ENCODE results near the gene SLC6A17.

The SLC6A17 gene

DNA sequence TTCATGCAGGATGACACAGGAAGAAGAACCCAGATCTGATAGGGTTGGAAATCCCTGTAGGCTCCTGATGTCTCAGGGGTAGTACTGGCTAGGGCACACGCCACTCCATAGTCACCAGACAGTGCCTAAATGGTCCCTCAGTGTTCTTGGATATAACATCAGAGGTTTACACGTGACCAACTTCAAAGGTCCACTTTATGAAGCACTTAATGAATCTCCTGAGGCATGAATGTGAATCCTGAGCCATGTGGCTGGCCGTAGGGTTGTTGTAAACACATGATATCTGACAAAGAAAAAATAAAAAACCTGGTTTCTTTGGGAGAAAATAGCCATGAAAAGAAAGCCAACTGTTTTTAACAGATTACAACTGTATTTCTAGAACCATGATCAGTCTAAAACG lies 27.5 kb downstream of the SLC6A17 start:
- Histone ChIP-seq H3K36me3 (ENCODE audit: insufficient read depth, low read length) (no peaks in the 10 kb centered on the region), H3K4me1 (ENCODE audit: insufficient read depth, low read length, poor library complexity, severe bottlenecking) (no peaks in the 10 kb centered on the region), H2AFZ (ENCODE audit: low read length) (no peak overlapping the region), H3K9ac (ENCODE audit: low read depth, low read length, poor library complexity, severe bottlenecking) (no peak overlapping the region), H3K27me3 (ENCODE audit: insufficient read depth, low read length, poor library complexity, severe bottlenecking) (no peaks in the 10 kb centered on the region), H3K4me3 (ENCODE audit: low read length, poor library complexity, severe bottlenecking) (no peak overlapping the region), H3F3A (ENCODE audit: low read depth) (no peaks in the 10 kb centered on the region), H3K9me2 (replicated peaks; ENCODE audit: low read depth, low read length) (no peaks in the 10 kb centered on the region), H4K20me1 (ENCODE audit: insufficient read depth, low read length, poor library complexity, severe bottlenecking) (no peaks in the 10 kb centered on the region), H3K79me2 (ENCODE audit: insufficient read depth, low read length) (no peaks in the 10 kb centered on the region), H3K9me3 (ENCODE audit: insufficient read depth, low read depth, low read length) (no peaks in the 10 kb centered on the region), H3K4me2 (ENCODE audit: low read depth, low read length, poor library complexity, severe bottlenecking) (no peak overlapping the region)
- TF ChIP-seq, protein P1, sequence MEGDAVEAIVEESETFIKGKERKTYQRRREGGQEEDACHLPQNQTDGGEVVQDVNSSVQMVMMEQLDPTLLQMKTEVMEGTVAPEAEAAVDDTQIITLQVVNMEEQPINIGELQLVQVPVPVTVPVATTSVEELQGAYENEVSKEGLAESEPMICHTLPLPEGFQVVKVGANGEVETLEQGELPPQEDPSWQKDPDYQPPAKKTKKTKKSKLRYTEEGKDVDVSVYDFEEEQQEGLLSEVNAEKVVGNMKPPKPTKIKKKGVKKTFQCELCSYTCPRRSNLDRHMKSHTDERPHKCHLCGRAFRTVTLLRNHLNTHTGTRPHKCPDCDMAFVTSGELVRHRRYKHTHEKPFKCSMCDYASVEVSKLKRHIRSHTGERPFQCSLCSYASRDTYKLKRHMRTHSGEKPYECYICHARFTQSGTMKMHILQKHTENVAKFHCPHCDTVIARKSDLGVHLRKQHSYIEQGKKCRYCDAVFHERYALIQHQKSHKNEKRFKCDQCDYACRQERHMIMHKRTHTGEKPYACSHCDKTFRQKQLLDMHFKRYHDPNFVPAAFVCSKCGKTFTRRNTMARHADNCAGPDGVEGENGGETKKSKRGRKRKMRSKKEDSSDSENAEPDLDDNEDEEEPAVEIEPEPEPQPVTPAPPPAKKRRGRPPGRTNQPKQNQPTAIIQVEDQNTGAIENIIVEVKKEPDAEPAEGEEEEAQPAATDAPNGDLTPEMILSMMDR (conservative IDR thresholded peaks at IDR 0.05; ENCODE audit: low read length): no peak
- TF ChIP-seq EZH2phosphoT487 (IDR thresholded peaks at IDR 0.05; ENCODE audit: borderline replicate concordance): no peak

DNA sequence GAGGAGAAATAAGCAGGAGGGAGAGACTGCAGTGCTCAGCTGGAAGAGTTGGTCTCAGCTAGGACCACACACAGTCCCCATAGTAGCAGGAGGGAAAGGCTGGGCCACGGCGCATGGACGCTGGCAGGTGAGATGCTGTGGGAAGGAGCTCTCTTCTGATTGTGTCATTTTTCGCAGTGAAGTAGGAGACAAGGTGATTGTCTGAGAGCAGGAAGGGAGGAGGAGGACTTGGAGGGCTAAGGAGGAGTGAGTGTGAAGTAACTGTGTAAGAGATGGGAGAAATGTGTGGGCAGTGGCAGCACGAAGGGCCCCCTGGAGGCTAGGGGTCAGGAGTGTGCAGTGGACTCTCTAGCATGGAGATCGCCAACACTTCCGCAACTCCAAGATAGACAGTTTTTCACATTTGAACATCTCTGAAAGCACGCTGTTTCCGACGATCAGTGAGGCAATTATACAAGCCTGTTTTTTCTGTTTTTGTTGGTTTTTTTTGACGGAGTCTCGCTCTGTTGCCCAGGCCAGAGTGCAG lies 33.4 kb downstream of the SLC6A17 start:
- H3F3A ChIP-seq (ENCODE audit: low read depth): no peaks in the 10 kb centered on the region
- no peaks in the 10 kb centered on the region for H3K9me2 ChIP-seq (replicated peaks; ENCODE audit: low read depth, low read length)
- TF ChIP-seq, protein P1 (conservative IDR thresholded peaks at IDR 0.05; ENCODE audit: low read length): no peak
- TF ChIP-seq EZH2phosphoT487 (IDR thresholded peaks at IDR 0.05; ENCODE audit: borderline replicate concordance): no peak
- no peak overlapping the region for H3K9ac ChIP-seq (ENCODE audit: low read depth, low read length, poor library complexity, severe bottlenecking)
- H3K79me2 ChIP-seq (ENCODE audit: insufficient read depth, low read length): no peaks in the 10 kb centered on the region
- H3K36me3 ChIP-seq (ENCODE audit: insufficient read depth, low read length): no peaks in the 10 kb centered on the region
- H2AFZ ChIP-seq (ENCODE audit: low read length): no peak overlapping the region
- no peaks in the 10 kb centered on the region for H3K27me3 ChIP-seq (ENCODE audit: insufficient read depth, low read length, poor library complexity, severe bottlenecking)
- no peak overlapping the region for H3K4me3 ChIP-seq (ENCODE audit: low read length, poor library complexity, severe bottlenecking)
- H4K20me1 ChIP-seq (ENCODE audit: insufficient read depth, low read length, poor library complexity, severe bottlenecking): no peaks in the 10 kb centered on the region
- no peaks in the 10 kb centered on the region for H3K9me3 ChIP-seq (ENCODE audit: insufficient read depth, low read depth, low read length)
- no peak overlapping the region for H3K4me2 ChIP-seq (ENCODE audit: low read depth, low read length, poor library complexity, severe bottlenecking)
- no peaks in the 10 kb centered on the region for H3K4me1 ChIP-seq (ENCODE audit: insufficient read depth, low read length, poor library complexity, severe bottlenecking)

GRCh38 chr1:110184446-110184845 lies 34.2 kb downstream of the SLC6A17 start:
- no peak for TF ChIP-seq EZH2phosphoT487 (IDR thresholded peaks at IDR 0.05; ENCODE audit: borderline replicate concordance)
- TF ChIP-seq, protein P1 (conservative IDR thresholded peaks at IDR 0.05; ENCODE audit: low read length): no peak
- Histone ChIP-seq H3K9me2 (replicated peaks; ENCODE audit: low read depth, low read length) (no peaks in the 10 kb centered on the region), H3K4me1 (ENCODE audit: insufficient read depth, low read length, poor library complexity, severe bottlenecking) (no peaks in the 10 kb centered on the region), H3K9me3 (ENCODE audit: insufficient read depth, low read depth, low read length) (no peaks in the 10 kb centered on the region), H3K9ac (ENCODE audit: low read depth, low read length, poor library complexity, severe bottlenecking) (no peak overlapping the region), H2AFZ (ENCODE audit: low read length) (no peak overlapping the region), H3K79me2 (ENCODE audit: insufficient read depth, low read length) (no peaks in the 10 kb centered on the region), H3K36me3 (ENCODE audit: insufficient read depth, low read length) (no peaks in the 10 kb centered on the region), H4K20me1 (ENCODE audit: insufficient read depth, low read length, poor library complexity, severe bottlenecking) (no peaks in the 10 kb centered on the region), H3K4me3 (ENCODE audit: low read length, poor library complexity, severe bottlenecking) (no peak overlapping the region), H3K4me2 (ENCODE audit: low read depth, low read length, poor library complexity, severe bottlenecking) (no peak overlapping the region), H3K27me3 (ENCODE audit: insufficient read depth, low read length, poor library complexity, severe bottlenecking) (no peaks in the 10 kb centered on the region), H3F3A (ENCODE audit: low read depth) (no peaks in the 10 kb centered on the region)
